BE2C (cell line): Measurements from ENCODE around the gene METTL9.
"Not testable (repeated sequence)": the region's sequence is repeated elsewhere in the genome, so short reads cannot be mapped to it uniquely, and the experiment has no call there.

Experiments used
- DNase-seq: peaks from one replicate; pipeline ENCODE4 v3.0.0-alpha.2; 2020
- H3K27me3 ChIP-seq: fragments of 250-450 bp; sonication (Bioruptor Pico); 2 replicates; pipeline ENCODE4 v1.5.1; 2020; ENCODE audit warnings: mild to moderate bottlenecking
- H3K36me3 ChIP-seq: fragments of 250-450 bp; sonication (Bioruptor Pico); 2 replicates; pipeline ENCODE4 v1.5.1; 2020; ENCODE audit warnings: mild to moderate bottlenecking
- H3K4me1 ChIP-seq: fragments of 250-450 bp; sonication (Bioruptor Pico); 2 replicates; pipeline ENCODE4 v1.5.1; 2020
- H3K4me3 ChIP-seq: 2 replicates; pipeline ENCODE4 v1.5.1; 2011; ENCODE audit warnings: low read depth, low read length
- H3K9me3 ChIP-seq: fragments of 250-450 bp; sonication (Bioruptor Pico); 2 replicates; pipeline ENCODE4 v1.5.1; 2020
- CTCF ChIP-seq: IDR thresholded peaks from 2 replicates; pipeline ENCODE4 v1.5.1; 2012; ENCODE audit warnings: mild to moderate bottlenecking, low read depth, low read length

The METTL9 gene

GRCh38 chr16:21568502-21569189, 30.7 kb upstream of the METTL9 start:
- no peaks in the 10 kb centered on the region for H3K27me3 ChIP-seq
- H3K4me1 ChIP-seq: peaks cover 4% of the 10 kb centered on the region; the same call in 1 of the 2 replicates
- no peaks in the 10 kb centered on the region for H3K36me3 ChIP-seq
- H3K4me3 ChIP-seq: no peak overlapping the region
- no peaks in the 10 kb centered on the region for H3K9me3 ChIP-seq
- TF ChIP-seq CTCF: no peak
- DNase-seq: no peak

- TF ChIP-seq CTCF: no peak
- Histone ChIP-seq H3K27me3 (no peaks in the 10 kb centered on the region), H3K4me1 (peaks cover 4% of the 10 kb centered on the region; the same call in 1 of the 2 replicates)
Observed at GRCh38 chr16:21570676-21571017, 28.7 kb upstream of the METTL9 start.

DNA sequence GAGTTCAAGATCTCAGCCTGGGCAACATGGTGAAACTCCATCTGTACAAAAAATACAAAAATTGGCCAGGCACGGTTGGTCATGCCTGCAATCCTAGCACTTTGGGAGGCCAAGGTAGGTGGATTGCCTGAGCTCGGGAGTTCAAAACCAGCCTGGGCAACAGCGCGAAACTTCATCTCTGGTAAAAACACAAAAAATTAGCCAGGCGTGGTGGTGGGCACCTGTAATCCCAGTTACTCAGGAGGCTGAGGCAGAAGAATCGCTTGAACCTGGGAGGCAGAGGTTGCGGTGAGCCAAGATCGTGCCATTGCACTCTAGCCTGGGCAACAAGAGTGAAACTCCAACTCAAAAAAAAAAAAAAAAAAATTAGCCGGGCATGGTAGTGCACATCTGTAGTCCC, 25.9 kb upstream of the METTL9 start:
- H3K27me3 ChIP-seq, H3K9me3 ChIP-seq, H3K36me3 ChIP-seq, H3K4me1 ChIP-seq, H3K4me3 ChIP-seq, DNase-seq: not testable (repeated sequence)

More at GRCh38 chr16:21570676-21571017, 28.7 kb upstream of the METTL9 start:
- DNase-seq: no peak
- H3K36me3 ChIP-seq: no peaks in the 10 kb centered on the region
- H3K9me3 ChIP-seq: no peaks in the 10 kb centered on the region
- H3K4me3 ChIP-seq: no peak overlapping the region

DNA sequence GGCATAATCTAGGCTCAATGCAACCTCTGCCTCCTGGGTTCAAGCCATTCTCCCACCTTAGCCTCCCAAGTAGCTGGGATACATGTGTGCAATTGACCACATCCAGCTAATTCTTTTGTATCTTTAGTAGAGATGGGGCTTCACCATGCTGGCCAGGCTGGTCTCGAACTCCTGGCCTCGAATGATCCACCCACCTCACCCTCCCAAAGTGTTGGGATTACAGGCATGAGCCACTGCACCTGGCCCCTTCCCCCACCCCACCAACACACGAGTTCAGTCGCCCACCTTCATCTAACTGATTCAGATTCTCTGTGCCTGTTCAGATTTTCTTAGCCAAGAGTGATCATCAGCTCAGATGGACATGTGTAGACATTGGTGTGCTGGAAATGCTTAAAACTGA, 25.0 kb upstream of the METTL9 start:
- H3K4me1 ChIP-seq: peaks cover 4% of the 10 kb centered on the region; the same call in 1 of the 2 replicates
- no peaks in the 10 kb centered on the region for H3K9me3 ChIP-seq
- H3K4me3 ChIP-seq: no peak overlapping the region
- TF ChIP-seq CTCF: no peak
- H3K27me3 ChIP-seq: no peaks in the 10 kb centered on the region
- no peak for DNase-seq
- no peaks in the 10 kb centered on the region for H3K36me3 ChIP-seq

DNA sequence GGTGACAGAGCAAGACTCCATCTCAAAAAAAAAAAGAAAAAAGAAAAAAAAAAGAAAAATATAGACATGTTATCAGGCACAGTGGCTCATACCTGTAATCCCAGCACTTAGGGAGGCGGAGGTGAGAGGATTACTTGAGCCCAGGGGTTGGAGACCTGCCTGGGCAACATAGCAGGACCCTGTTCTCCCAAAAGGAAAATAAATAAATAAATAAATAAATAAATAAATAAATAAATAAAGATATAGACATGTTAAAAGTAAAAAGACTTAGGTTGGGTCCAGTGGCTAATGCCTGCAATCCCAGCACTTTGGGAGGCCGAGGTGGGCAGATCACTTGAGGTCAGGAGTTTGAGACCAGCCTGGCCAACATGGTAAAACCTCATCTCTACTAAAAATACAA, 23.1 kb upstream of the METTL9 start:
- not testable (repeated sequence) for H3K9me3 ChIP-seq, H3K4me1 ChIP-seq, H3K4me3 ChIP-seq, DNase-seq, H3K27me3 ChIP-seq, H3K36me3 ChIP-seq

- H3K36me3 ChIP-seq, DNase-seq, H3K27me3 ChIP-seq, H3K4me3 ChIP-seq, H3K4me1 ChIP-seq, H3K9me3 ChIP-seq: not testable (repeated sequence)
Observed at GRCh38 chr16:21577487-21577886, 21.9 kb upstream of the METTL9 start.

GRCh38 chr16:21578311-21578710, 21.1 kb upstream of the METTL9 start:
- not testable (repeated sequence) for H3K9me3 ChIP-seq, H3K4me1 ChIP-seq, H3K4me3 ChIP-seq, DNase-seq, H3K27me3 ChIP-seq, H3K36me3 ChIP-seq

- not testable (repeated sequence) for DNase-seq, H3K9me3 ChIP-seq, H3K36me3 ChIP-seq, H3K4me3 ChIP-seq, H3K27me3 ChIP-seq, H3K4me1 ChIP-seq
Observed at GRCh38 chr16:21580131-21580530, 19.2 kb upstream of the METTL9 start.

DNA sequence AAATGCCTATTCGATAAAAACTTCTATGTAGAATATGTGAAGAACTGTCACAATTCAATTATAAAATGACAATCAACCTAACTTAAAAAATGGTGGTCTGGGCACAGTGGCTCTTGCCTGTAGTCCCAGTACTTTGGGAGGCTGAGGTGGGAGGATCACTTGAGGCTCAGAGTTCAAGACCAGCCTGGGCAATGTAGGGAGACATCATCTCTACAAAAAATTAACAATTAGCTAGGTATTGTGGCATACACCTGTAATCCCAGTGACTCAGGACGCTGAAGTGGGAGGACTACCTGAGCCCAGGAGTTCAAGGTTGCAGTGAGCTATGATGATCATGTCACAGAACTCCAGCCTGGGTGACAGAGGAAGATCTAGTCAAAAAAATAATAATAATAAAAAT, 18.6 kb upstream of the METTL9 start:
- TF ChIP-seq CTCF: no peak
- Histone ChIP-seq H3K36me3 (no peaks in the 10 kb centered on the region), H3K4me1 (no peaks in the 10 kb centered on the region), H3K27me3 (0 out of 2 replicates have a peak, but pooled peaks cover 7% of the 10 kb centered on the region), H3K9me3 (no peaks in the 10 kb centered on the region), H3K4me3 (no peak overlapping the region)
- DNase-seq: no peak
